Stimulated activated CD8-positive, alpha-beta memory T cell treated with anti-CD3 and anti-CD28 coated beads, Interleukin-4, amount 100 ng/mL, for 24 hours (primary cell): ENCODE data around the gene SNAI3.
A peak's percentile ranks its signal among the peaks of the same experiment; 100 is the strongest.

Experiments
- DNase-seq: peaks from one replicate; pipeline ENCODE4 v3.0.0-alpha.2; 2020; ENCODE audit warnings: low read depth

Gene SNAI3

GRCh38 chr16:88650749-88651275 lies 35.5 kb downstream of the SNAI3 start, which contains the start of gene CYBA:
CYBA (minus strand) TSS chr16:88651053; CDS start chr16:88651013, 40 bp downstream.
- DNase-seq, result peak; percentile 79

- DNase-seq, result no peak
Observed at GRCh38 chr16:88649924-88650748, 36.2 kb downstream of the SNAI3 start.

GRCh38 chr16:88649195-88649923 lies 36.9 kb downstream of the SNAI3 start:
- no peak for DNase-seq

GRCh38 chr16:88647178-88648070 lies 38.9 kb downstream of the SNAI3 start:
- DNase-seq, result no peak

GRCh38 chr16:88646345-88647034 lies 39.8 kb downstream of the SNAI3 start:
- DNase-seq, result no peak

- no peak for DNase-seq
Observed at GRCh38 chr16:88645941-88646340, 40.4 kb downstream of the SNAI3 start.

- DNase-seq, result no peak
Observed at GRCh38 chr16:88645455-88645854, 40.9 kb downstream of the SNAI3 start.

- no peak for DNase-seq
Observed at GRCh38 chr16:88643644-88643932, 42.7 kb downstream of the SNAI3 start.

- no peak for DNase-seq
Observed at GRCh38 chr16:88642881-88643643, 43.2 kb downstream of the SNAI3 start.

GRCh38 chr16:88640498-88641247 lies 45.6 kb downstream of the SNAI3 start:
- no peak for DNase-seq

- DNase-seq, result no peak
Observed at GRCh38 chr16:88640039-88640495, 46.2 kb downstream of the SNAI3 start.

- no peak for DNase-seq
Observed at GRCh38 chr16:88639231-88640038, 46.9 kb downstream of the SNAI3 start.

GRCh38 chr16:88638323-88639230 lies 47.7 kb downstream of the SNAI3 start, which contains the start of gene IL17C:
IL17C (plus strand) TSS chr16:88638572; CDS start chr16:88638642, 70 bp downstream.
- no peak for DNase-seq

GRCh38 chr16:88636488-88637265 lies 49.6 kb downstream of the SNAI3 start:
- no peak for DNase-seq

- no peak for DNase-seq
Observed at GRCh38 chr16:88635671-88636319, 50.5 kb downstream of the SNAI3 start.

GRCh38 chr16:88634994-88635670 lies 51.2 kb downstream of the SNAI3 start:
- no peak for DNase-seq
